Stimulated activated CD8-positive, alpha-beta memory T cell treated with anti-CD3 and anti-CD28 coated beads, Interleukin-7, amount 100 ng/mL, for 48 hours (primary cell): ENCODE results near the gene RAB39A.

Source experiments
- DNase-seq, 2 donors: peaks; one replicate each; pipeline ENCODE4 v3.0.0-alpha.2; 2020; ENCODE audit warnings: low read depth in 1 of 2; ENCODE audit errors: extremely low read depth in 1 of 2

RAB39A gene

DNA sequence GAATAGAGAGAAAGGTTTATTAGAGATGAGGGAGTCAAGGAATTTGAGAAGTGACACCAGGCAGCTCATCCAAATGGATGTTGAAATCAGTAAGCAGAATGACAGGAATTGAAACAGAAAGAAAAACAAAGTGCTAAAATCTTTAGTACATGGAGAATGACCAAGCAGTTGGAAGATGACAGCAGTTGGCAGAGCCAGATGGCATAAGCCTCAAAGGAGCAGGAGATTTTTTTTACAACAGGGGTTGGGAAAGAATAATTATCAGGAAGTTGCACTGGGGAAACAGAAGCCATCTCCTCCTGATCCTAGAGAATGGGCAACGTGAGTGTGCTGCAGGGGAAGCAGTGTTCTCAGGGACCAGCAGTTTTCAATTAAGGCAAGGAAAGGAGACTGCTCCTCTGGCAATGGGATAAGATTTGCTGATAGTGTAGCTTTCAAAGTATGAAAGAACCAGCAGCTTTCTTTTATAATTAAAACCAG, 28.9 kb downstream of the RAB39A start:
- DNase-seq, result no peak

DNA sequence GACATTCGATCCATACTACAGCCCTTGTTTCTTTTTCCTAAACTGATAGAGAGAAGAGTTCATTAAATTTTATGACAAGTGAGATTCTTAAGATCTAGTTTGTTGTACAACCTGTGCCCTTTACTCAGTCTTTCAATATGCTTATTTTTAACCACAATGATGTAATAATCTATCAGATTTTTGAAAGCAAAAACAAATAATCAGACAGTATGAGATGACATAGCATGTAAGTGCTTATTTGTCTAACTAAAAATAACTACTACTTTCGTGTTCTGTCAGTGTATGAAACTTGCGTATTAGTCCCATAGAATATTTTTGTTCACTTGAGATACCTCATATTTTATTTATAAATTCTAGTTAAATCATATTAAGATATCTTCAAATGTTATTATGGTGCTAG, 33.2 kb downstream of the RAB39A start:
- DNase-seq, result no peak

DNA sequence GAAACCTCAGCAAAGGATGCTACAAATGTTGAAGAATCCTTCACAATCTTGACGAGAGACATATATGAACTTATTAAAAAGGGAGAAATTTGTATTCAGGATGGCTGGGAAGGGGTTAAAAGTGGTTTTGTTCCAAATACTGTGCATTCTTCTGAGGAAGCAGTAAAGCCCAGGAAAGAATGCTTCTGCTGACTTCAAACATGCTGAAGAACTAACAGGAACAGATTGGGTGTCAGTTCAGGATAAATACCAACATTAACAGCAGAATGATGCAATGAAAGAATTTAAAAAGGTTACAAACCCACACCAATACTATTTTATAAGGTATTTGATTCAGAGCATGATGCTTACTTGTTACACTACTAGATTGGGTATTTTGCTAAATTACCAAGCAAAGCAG, 33.9 kb downstream of the RAB39A start:
- no peak for DNase-seq

DNA sequence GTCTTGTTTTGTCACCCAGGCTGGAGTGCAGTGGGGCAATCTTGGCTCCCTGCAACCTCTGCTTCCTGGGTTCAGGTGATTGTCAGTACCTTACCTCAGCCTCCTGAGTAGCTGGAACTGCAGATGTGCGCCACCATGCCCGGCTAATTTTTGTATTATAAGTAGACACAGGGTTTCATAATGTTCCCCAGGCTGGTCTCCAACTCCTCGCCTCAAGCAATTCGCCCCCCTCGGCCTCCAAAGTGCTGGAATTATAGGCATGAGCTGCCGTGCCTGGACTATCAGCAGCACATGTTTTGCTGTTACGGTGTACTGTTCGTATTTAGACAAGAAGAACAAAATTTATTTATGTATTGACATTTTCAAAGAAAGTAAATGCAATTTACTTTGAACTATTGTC, 34.8 kb downstream of the RAB39A start:
- no peak for DNase-seq

DNA sequence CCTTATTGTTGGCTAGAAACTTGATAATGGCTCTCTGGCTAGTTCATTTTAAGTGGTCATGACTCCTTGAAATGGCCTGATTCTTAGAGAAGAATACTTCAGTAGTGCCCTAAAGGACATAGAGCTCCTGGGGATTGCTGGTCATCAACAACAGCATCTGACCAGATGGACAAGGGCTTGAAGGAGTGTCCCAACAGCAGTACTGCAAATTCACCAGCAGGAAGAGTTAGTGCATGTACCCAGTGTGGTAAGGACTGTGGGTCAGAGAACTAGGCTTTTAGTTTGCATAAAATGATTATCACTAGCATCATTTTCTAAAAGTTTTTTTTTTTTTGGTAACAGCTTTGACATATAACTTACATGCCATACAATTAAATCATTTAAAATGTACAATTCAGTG, 41.0 kb downstream of the RAB39A start:
- no peak for DNase-seq

DNA sequence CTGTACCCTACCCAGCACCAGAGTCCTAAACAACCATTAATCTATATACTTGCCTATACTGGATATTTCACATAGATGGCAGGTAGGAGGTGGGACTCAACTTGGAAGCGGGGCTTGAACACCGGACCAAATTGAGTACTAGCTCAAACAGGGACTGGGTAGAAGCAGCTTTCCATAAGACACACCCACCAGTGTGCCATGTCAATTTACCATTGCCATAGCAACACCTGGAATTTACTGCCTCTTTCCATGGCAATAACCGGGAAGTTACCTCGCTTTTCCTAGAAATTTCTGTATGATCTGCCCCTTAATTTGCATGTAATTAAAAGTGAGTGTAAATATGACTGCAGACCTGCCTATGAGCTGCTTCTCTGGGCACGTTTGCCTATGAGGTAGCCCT, 41.8 kb downstream of the RAB39A start:
- no peak for DNase-seq

DNA sequence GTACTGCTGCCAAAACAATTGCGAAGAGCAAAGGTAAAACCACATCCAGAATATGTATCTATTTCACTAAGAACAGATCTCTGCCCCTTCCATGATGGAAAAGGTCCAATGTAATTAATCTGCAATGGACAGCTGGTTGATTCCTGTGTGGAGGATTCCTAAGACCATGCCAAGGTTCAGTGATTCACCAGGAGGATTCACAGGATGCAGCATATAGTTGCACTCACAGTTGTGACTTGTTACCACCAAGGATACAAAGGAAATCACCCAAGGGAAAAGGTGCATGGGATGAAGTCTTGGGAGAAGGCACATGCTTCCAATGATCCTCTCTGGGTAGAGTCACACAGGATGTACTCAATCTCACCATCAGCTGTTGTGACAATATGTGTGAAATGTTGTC, 45.4 kb downstream of the RAB39A start:
- DNase-seq, result no peak

DNA sequence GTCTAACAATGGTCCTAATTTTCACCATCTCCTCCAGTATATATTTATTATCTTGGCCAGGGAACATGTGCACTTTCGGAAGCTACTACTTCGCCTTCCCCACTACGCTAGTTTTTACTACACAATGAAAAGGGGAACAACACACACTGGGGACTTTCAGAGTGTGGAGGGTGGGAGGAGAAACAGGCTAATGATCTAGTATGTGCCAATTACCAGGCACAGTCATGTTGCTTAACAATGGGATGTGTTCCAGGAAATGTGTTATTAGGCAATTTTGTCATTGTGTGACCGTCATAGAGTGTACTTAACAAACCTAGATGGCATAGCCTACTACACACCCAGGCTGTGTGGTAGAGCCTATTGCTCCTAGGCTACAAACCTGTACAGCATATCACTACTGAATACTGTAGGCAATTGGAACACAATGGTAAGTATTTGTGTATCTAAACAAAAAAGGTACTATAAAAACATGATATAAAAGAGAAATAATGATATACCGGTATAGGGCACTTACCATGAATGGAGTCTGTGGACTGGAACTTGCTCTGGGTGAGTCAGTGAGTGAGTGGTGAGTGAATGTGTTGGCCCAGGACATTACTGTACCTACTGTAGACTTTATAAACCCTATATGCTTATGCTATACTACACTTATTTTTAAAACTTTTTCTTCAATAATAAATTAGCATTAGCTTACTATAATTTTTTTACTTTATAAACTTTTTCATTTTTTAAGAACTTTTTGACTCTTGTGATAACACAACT, 60.3 kb downstream of the RAB39A start:
- DNase-seq, result no peak

DNA sequence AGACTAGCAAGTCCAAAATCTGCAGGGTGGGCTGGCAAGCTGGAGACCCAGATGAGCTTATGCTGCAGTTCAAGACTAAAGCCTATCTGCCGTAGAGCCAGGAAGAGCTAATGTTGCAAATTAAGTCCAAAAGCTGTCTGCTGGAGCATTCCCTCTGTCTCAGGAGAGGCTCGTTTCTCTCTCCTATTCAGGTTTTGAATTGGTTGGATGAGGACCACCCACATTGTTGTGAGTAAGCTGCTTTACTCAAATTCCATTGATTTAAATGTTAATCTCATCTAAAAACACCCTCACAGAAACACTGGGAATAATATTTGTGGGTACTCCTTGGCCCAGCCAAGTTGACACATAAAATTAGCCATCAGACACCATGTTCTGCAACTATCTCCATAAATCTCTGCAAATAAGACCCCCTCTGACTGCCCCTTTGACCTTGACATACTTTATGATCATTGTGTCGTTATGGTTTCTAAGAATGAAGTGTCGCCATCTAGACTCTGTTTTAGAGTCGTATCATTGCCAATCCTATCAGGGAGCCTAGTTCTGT, 63.7 kb downstream of the RAB39A start:
- DNase-seq, result no peak

DNA sequence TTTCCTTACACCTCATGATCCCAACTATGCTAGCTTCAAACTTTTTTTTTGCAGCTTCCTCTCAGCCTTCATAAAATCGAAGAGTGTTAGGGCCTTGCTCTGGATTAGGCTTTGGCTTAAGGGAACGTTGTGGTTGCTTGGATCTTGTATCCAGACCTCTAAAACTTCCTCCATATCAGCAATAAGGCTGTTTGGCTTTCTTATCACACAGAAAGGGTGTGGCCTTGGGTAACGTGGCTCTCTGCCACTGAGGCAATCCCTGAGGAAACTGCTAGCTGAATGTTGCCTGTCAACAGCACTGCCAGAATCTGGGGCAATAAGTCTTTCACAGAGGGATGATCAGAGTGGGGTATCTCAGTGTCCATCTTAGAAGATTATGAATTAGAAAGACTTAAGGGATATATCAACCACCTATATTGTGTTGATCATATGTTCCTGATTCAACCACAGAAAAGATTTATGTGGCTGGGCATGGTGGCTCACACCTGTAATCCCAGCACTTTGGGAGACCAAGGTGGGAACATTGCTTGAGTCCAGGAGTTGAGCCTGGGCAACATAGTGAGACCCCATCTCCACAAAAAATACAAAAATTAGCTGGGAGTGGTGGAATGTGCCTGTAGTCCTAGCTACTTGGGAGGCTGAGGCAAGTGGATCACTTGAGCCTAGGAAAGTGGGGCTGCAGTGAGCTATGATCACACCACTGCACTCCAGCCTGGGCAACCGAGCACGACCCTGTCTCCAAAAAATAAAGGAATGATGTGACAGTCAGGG, 67.9 kb downstream of the RAB39A start:
- DNase-seq, result no peak

DNA sequence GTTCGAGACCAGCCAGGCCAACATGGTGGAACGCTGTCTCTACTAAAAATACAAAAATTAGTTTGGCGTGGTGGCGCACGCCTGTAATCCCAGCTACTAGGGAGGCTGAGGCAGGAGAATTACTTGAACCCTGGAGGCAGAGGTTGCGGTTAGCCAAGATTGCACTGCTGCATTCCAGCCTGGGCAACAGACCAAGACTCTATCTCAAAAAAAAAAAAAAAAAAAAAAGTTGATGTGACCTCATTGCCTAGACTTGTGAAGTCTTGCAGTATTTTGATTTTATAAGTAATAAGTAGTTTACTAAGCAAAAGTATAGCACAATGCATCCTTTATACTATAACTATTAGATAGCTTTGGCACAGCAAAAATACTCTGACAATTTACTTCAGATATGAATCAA, 70.5 kb downstream of the RAB39A start:
- DNase-seq, result no peak

DNA sequence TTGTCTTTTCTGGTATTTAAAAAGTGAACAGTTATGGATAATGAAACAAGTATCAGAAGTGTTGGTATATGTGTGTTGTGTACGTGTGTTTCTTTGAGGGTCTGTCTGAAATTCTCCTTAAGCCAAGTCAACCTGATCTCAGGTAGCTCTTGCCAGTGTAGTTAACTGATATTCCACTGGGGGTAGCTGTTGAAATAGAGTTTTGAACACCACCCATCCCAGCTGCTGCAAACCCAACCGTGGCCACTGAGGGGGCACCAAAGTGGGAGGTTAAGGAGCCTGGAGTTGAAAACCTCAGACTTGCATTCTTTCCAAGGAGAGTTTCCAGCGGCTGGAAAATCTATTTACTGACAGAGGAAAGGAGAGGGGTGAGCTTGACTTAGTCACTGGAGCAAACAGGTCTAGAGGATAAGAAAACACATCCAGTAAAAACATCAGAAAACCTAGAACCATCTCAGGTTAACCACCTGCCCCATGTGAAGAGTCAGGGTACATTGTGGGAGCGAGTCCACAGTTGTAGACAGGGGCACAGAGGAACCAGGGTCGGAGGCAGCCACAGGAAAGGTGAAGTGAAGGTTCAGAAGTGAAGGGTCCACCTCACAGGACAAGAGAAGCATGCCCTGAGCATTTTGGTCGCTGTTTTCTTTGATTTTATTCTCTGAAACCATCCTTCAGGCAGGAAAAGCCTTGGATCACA, 71.7 kb downstream of the RAB39A start:
- DNase-seq, result no peak

DNA sequence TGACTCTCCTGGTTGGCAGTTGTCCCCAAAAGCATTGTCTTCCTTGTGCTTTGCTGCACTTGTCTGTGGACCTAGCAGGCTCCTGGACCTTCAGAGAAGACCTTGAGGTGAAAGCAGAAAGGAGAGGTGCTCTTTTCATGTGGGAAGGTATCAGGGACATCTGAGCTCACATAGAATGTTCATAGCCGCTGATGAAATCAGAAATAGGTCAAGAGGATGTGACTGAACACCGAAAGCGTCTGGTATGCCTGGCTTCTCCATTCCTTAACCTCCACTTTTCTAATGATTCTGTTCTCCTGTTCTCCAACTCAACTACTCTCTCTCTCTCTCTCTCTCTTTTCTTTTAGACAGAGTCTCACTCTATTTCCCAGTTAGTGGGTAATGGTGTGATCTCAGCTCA, 74.2 kb downstream of the RAB39A start:
- no peak for DNase-seq

DNA sequence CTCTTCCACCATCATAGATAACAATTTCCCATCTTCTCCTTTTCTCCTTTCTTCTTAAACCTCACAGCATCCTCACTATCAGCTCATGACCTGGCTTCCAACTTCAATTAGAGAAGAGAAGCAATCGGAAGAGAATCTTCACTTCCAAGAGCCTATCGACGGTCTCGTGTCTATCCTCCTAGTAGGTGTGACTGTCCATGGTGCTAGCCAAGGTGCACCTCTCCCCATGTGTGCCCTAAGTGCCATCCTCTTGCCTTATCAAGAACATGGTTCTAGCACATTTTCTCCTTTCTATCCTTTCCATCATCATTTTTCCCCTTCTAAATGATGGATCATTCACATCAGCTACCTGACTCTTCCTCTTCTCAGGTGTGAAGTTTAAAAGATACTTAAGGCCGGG, 75.4 kb downstream of the RAB39A start:
- DNase-seq, result no peak

DNA sequence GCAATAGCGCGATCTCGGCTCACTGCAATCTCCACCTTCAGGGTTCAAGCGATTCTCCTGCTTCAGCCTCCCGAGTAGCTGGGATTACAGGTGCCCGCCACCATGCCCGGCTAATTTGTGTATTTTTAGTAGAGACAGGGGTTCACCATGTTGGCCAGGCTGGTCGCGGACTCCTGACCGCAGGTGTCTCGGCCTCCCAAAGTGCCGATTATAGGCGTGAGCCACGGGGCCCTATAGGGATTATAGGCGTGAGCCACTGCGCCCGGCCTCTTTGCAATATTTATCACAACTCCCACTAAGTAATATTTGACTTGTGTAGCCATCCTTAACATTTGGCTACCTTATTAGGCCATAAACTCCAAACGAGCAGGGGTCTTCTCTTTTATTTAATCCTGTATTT, 79.6 kb downstream of the RAB39A start:
- no peak for DNase-seq

DNA sequence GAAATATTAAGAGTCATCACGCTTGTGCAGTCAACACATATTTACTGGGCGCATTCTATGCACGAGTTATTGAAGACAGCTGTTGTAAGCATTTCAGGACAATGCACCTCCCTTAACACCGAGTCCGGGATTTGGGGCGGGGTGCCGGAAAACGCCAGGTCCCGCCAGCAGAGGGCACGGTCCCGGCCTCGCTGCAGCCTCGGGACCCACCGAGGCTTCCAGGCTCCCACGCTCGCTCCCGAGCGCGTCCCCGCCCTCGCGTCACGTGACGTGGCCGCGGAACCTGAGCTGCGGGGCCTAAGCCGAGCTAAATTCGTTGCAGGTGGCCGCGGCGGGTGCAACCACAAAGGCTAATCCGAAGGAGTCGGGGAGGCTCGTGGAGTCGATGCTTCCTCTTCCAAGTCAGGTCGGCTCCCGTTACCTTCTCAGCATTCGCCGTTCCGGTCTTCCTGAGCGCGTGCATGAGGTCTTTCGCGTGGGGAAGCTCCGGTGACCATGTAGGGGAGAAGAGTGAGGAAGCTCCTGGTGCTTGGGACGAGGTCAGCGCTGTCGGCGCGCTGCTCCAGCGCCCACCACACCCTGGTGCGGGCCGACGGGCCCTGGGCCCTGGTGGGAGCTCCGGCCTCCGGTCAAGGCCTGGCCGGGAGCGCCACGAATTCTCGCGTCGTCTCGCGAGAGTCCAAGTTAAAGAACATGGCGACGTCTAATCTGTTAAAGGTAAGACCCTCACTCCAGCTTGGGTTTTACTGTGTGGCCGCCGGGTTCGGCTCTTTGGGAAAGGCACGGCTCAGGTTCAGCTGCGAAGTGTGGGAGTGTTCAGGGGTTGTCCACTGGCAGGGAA, 80.6 kb downstream of the RAB39A start, which contains the start of gene CUL5:
Gene CUL5, plus strand, starts transcription at position 243 of the 841 bp plus-strand sequence. Its CDS starts 451 bp downstream, at position 694.
- peak; percentile 78 to 82 for DNase-seq

DNA sequence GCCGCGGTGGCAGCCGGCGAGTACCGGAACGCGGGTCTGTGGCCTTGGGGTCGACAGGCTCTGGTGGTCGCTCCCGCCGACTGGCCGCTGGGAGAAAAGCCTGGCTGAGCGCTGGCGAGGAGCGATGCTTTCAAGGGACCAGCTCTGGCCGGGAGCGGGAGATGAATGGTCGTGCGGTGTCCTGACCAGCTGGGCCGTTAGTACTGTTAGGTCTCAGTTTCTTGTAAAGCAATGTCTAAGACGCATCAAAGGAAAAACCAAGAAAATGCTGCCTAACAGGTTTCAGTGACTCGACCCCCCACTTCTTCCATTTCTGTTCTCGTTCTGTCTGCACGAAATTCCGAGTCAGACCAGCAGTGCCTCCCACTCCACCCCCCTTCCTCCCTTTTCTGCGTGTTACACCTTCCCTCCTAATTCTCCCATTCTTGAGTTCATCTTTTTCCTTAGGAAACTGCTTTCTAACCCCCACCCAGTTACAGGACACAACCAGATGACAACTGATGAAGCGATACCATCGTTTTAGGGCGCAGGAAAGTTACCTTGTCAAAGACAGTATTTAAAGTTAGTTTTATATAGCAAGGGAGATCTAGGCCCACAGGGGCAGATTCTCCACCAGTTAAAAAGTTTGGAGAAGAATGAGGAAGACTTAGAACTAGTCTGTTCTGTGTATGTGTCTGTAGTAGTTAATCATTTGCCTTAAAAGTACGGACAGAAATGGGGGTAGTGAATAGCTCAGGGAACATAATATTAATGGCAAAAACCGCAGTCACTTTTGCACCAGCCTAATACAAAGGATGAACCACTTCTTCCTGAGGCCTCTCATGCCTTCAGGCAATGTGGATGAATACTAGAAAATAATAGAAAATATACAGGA, 81.5 kb downstream of the RAB39A start:
- DNase-seq, result no peak

DNA sequence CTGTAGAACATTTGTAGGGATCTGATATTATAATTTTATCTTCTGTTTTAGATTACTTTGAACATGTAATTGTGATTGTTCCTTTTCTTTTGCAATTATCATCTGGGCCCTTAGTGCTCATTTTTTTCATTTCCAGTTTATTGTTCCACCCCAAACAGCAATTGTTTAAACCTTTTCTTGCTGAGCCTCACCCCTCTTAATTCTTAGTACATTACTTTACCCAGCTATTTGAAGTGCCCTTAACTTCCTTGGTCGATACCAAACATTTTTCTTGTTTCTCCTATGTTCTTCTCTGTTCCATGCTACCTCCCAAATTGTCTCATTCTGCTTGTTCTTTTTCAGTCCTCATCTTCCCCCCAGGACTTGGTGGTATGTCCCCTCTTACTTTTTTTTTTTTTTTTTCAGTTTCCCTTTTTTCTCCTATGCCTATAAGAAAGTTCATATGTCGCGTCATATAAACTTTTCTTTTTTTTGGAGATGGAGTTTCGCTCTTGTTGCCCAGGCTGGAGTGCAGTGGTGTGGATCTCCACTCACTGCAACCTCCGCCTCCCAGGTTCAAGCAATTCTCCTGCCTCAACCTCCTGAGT, 84.0 kb downstream of the RAB39A start:
- DNase-seq, result no peak
